ENCODE measurements around the gene HOXA13. TPM values are rescaled to one million over a fixed set of nuclear protein-coding genes. Genes with fewer than 3 reads are reported as not detected.
A peak's percentile ranks its signal among the peaks of the same experiment; 100 is the strongest.

Gene HOXA13
- total RNA-seq, 3 donors from 2014 or later (not counting 1 experiment from before 2014, with no cell fraction given), result not detected

DNA sequence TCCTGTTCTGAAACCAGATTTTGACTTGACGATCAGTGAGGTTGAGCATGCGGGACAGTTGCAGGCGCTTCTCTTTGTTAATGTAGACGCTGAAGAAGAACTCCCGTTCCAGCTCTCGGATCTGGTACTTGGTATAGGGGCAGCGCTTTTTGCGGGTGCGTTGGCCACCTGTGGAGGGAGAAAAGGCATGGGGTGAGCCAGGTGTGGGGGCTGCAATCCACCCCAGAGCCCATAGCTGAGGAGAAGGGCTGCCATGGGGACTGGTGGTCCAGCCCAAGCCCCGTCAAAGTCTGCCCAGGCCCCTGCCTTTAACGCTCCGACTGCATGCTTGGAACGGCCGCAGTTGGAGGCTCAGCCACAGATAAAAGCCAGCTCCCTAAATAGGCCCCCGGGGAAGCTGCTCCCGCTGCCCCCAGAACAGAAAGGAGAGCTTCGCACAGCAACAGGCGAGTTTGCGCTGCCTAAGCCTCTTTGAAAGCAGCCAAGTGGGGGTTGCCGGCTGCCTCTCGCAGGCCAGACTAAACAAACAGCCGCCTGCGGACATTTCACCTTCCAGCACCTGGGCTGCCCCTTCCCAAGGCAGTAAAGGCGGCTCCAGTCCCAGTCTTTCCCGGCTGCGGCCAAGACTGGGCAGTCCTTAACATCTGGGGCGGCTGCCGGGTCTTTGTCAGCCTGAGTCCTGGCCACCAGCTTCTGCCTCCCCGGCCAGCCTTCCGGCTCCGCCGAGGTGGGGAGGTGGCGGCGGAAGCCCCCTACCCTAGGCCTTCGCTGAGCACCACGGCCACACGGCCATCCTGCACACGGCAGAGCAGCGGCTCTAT, 16.8 kb downstream of the HOXA13 start:
- Mint-ChIP-seq H3K36me3 (peaks cover 7% of the 10 kb centered on the region), H3K9me3 (no peaks in the 10 kb centered on the region), H3K27ac (no peak overlapping the region), H3K4me3 (peak overlapping the region; percentile 37), H3K4me1 (peaks cover 32 to 44% of the 10 kb centered on the region in 2 donors), H3K27me3 (ENCODE audit: low read depth in 2 of 2) (peaks cover 68 to 78% of the 10 kb centered on the region in 2 donors)
- H3K27ac ChIP-seq (ENCODE audit: low read length), result no peak overlapping the region
- ATAC-seq, result no peak
- no peaks in the 10 kb centered on the region for H3K36me3 ChIP-seq (ENCODE audit: control insufficient read depth, insufficient read depth, low read length)
- WGBS (ENCODE audit: insufficient coverage), result 20% methylated on average over 38 of the region's 39 CpGs
- peaks cover 87% of the 10 kb centered on the region for H3K27me3 ChIP-seq (ENCODE audit: control insufficient read depth, insufficient read depth, low read length)
- peaks cover 49% of the 10 kb centered on the region for H3K4me1 ChIP-seq (ENCODE audit: control insufficient read depth, insufficient read depth, low read length)
- TF ChIP-seq, protein P1, sequence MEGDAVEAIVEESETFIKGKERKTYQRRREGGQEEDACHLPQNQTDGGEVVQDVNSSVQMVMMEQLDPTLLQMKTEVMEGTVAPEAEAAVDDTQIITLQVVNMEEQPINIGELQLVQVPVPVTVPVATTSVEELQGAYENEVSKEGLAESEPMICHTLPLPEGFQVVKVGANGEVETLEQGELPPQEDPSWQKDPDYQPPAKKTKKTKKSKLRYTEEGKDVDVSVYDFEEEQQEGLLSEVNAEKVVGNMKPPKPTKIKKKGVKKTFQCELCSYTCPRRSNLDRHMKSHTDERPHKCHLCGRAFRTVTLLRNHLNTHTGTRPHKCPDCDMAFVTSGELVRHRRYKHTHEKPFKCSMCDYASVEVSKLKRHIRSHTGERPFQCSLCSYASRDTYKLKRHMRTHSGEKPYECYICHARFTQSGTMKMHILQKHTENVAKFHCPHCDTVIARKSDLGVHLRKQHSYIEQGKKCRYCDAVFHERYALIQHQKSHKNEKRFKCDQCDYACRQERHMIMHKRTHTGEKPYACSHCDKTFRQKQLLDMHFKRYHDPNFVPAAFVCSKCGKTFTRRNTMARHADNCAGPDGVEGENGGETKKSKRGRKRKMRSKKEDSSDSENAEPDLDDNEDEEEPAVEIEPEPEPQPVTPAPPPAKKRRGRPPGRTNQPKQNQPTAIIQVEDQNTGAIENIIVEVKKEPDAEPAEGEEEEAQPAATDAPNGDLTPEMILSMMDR (IDR thresholded peaks at IDR 0.05), result no peak
- no peaks in the 10 kb centered on the region for H3K9me3 ChIP-seq (ENCODE audit: control insufficient read depth, insufficient read depth, low read length)
- no peak overlapping the region for H3K4me3 ChIP-seq (ENCODE audit: low read length)
- intact Hi-C loops (cut with micrococcal nuclease), result no loop called here
- DNase-seq, result peak; percentile 14 to 23

DNA sequence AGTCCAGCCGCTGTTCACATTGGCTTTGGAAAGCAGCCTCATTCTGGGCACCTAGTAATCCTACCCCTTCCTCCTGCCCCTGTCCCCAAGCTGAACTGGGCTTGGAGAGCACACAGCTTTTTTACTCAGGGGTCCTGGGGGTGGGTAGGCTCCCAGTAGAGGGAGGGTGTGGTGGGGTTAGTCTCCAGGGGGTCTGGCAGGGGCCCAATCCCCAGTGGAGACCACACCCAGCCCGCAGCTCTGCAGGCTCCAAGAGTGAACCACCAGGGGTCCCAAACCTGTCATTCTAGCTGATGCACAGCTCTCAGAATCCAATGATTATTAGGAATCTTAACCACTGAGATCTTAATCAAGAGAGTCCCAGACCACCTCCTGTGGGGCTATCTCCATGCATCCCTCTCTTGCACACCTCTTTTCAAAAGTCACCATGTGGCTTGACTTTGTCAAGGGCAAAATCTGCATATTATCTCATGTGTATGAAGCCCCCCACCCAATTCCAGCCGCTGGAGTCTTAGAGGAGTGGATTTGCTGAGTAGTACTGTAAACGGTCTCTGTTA, 17.5 kb downstream of the HOXA13 start:
- intact Hi-C loops (cut with micrococcal nuclease), result no loop called here
- Histone ChIP-seq H3K4me3 (ENCODE audit: low read length) (no peak overlapping the region), H3K36me3 (ENCODE audit: control insufficient read depth, insufficient read depth, low read length) (no peaks in the 10 kb centered on the region), H3K4me1 (ENCODE audit: control insufficient read depth, insufficient read depth, low read length) (peaks cover 42% of the 10 kb centered on the region), H3K27ac (ENCODE audit: low read length) (no peak overlapping the region), H3K9me3 (ENCODE audit: control insufficient read depth, insufficient read depth, low read length) (no peaks in the 10 kb centered on the region), H3K27me3 (ENCODE audit: control insufficient read depth, insufficient read depth, low read length) (peaks cover 80% of the 10 kb centered on the region)
- Mint-ChIP-seq H3K27me3 (ENCODE audit: low read depth in 2 of 2) (peaks cover 68 to 79% of the 10 kb centered on the region in 2 donors), H3K4me1 (peaks cover 27 to 37% of the 10 kb centered on the region in 2 donors), H3K36me3 (peaks cover 7% of the 10 kb centered on the region), H3K9me3 (no peaks in the 10 kb centered on the region), H3K27ac (no peak overlapping the region), H3K4me3 (peak overlapping the region; percentile 37)
- DNase-seq (no peak), ATAC-seq (no peak)
- WGBS (ENCODE audit: insufficient coverage), result 60% methylated on average over 4 of the region's 4 CpGs
- TF ChIP-seq, protein P1 (IDR thresholded peaks at IDR 0.05), result no peak

DNA sequence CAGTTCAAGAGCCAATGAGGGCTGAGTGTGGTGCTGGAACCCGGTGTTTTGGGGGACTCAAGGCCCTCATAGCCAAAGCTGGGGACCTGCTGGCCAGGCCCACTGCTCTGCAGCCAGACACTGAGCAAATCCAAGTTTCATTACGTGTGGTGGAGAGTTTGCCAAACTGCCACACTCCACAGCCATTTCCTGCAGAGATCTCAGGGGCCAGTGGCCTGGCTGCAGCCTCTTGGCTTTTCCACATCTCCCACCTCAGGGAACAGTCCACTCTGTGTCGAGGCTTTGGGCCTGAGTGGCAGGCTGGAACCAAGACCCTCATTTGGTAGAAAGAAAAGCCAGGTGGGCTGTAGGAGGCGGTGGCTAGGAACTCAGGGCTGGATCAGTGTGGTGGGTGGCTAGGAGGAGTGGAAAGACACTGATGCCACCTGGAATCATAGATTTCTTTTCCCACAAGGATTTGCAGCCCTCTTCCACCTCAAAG, 18.1 kb downstream of the HOXA13 start:
- Mint-ChIP-seq H3K4me3 (no peak overlapping the region), H3K9me3 (no peaks in the 10 kb centered on the region), H3K36me3 (peaks cover 7% of the 10 kb centered on the region), H3K27me3 (ENCODE audit: low read depth in 2 of 2) (peaks cover 64 to 74% of the 10 kb centered on the region in 2 donors), H3K4me1 (peaks cover 27 to 37% of the 10 kb centered on the region in 2 donors), H3K27ac (no peak overlapping the region)
- WGBS (ENCODE audit: insufficient coverage), result 86% methylated on average over 3 of the region's 4 CpGs
- H3K9me3 ChIP-seq (ENCODE audit: control insufficient read depth, insufficient read depth, low read length), result no peaks in the 10 kb centered on the region
- peaks cover 74% of the 10 kb centered on the region for H3K27me3 ChIP-seq (ENCODE audit: control insufficient read depth, insufficient read depth, low read length)
- no peak for ATAC-seq
- DNase-seq, result peak in 1 of 2 donors; percentile 12
- H3K4me1 ChIP-seq (ENCODE audit: control insufficient read depth, insufficient read depth, low read length), result peaks cover 42% of the 10 kb centered on the region
- intact Hi-C loops (cut with micrococcal nuclease), result no loop called here
- no peaks in the 10 kb centered on the region for H3K36me3 ChIP-seq (ENCODE audit: control insufficient read depth, insufficient read depth, low read length)
- no peak overlapping the region for H3K27ac ChIP-seq (ENCODE audit: low read length)
- H3K4me3 ChIP-seq (ENCODE audit: low read length), result no peak overlapping the region
- TF ChIP-seq, protein P1 (IDR thresholded peaks at IDR 0.05), result no peak

Measured in natural killer cell (primary cell).